Endodermal cell (in vitro differentiated cells): ENCODE measurements around the gene GRIK4. TPM values are rescaled to one million over a fixed set of nuclear protein-coding genes. Genes with fewer than 3 reads are reported as not detected.

Experiments
- DNase-seq: peaks from one replicate; pipeline ENCODE4 v3.0.0-alpha.2; 2017
- H3K27ac ChIP-seq: 2 replicates; pipeline ENCODE4 v1.5.1; 2013; ENCODE audit warnings: mild to moderate bottlenecking, low read depth, low read length, moderate library complexity
- H3K27me3 ChIP-seq: 2 replicates; pipeline ENCODE4 v1.6.1; 2013; ENCODE audit warnings: mild to moderate bottlenecking, low read length, moderate library complexity; ENCODE audit not compliant: insufficient read depth, control insufficient read depth, poor library complexity, severe bottlenecking
- H3K36me3 ChIP-seq: 2 replicates; pipeline ENCODE4 v1.7.0; 2013; ENCODE audit warnings: mild to moderate bottlenecking, low read length, moderate library complexity; ENCODE audit not compliant: control insufficient read depth, insufficient read depth
- H3K4me1 ChIP-seq: one replicate; pipeline ENCODE4 v1.7.0; 2013; ENCODE audit warnings: low read length; ENCODE audit not compliant: control insufficient read depth, insufficient read depth
- H3K4me3 ChIP-seq: 2 replicates; pipeline ENCODE4 v1.5.1; 2013; ENCODE audit warnings: mild to moderate bottlenecking, low read length, moderate library complexity
- H3K9ac ChIP-seq: 2 replicates; pipeline ENCODE4 v1.6.1; 2013; ENCODE audit warnings: mild to moderate bottlenecking, low read length, moderate library complexity; ENCODE audit not compliant: poor library complexity, severe bottlenecking; ENCODE audit errors: extremely low read depth
- H3K9me3 ChIP-seq: 2 replicates; pipeline ENCODE4 v1.6.1; 2013; ENCODE audit warnings: mild to moderate bottlenecking, low read length, moderate library complexity; ENCODE audit not compliant: control insufficient read depth
- H3K27ac Mint-ChIP-seq: 2 replicates; pipeline ENCODE4 v1.8.0; 2020; ENCODE audit warnings: mixed read lengths
- H3K27me3 Mint-ChIP-seq: 2 replicates; pipeline ENCODE4 v1.8.0; 2021; ENCODE audit warnings: mild to moderate bottlenecking, mixed read lengths; ENCODE audit not compliant: insufficient read depth
- H3K36me3 Mint-ChIP-seq: 2 replicates; pipeline ENCODE4 v1.8.0; 2020; ENCODE audit warnings: low read depth, mixed read lengths
- H3K4me1 Mint-ChIP-seq: 2 replicates; pipeline ENCODE4 v1.8.0; 2020; ENCODE audit warnings: mixed read lengths
- H3K4me3 Mint-ChIP-seq: 2 replicates; pipeline ENCODE4 v1.8.0; 2020; ENCODE audit warnings: mild to moderate bottlenecking, moderate library complexity, mixed read lengths
- H3K9me3 Mint-ChIP-seq: 2 replicates; pipeline ENCODE4 v1.8.0; 2020; ENCODE audit warnings: mild to moderate bottlenecking, mixed read lengths
- WGBS, 2 experiments: methylation state at CpG; one replicate each; pipeline versions ENCODE4 v1.1.5 to v1.1.7; 2013; ENCODE audit warnings: missing lambda C conversion rate in 2 of 2, mixed read lengths in 1 of 2; ENCODE audit not compliant: insufficient coverage in 1 of 2, insufficient read length in 1 of 2; 5-methylcytosine and 5-hydroxymethylcytosine counted together
- total RNA-seq, 2 donors: library from RNA; stranded (reverse); fragmentation: NEBNext Ultra II Directional in 1 of 2; extraction: Animal tissue kit (Norgen Biotek cat#: 25700) in 1 of 2; gene quantifications; 2 replicates in 1 of 2; 3 replicates in 1 of 2; pipeline ENCODE4 v1.2.1, GENCODE V29; 2021
- TF ChIP-seq, protein P1 (sequence below): fragments of 200-600 bp; sonication (generic); conservative IDR thresholded peaks from 2 replicates; pipeline ENCODE4 v1.5.0; 2021; ENCODE audit warnings: antibody characterized with exemption, mild to moderate bottlenecking

Gene GRIK4
- total RNA-seq, 2 donors from 2014 or later: 1.7 to 3.5 TPM

DNA sequence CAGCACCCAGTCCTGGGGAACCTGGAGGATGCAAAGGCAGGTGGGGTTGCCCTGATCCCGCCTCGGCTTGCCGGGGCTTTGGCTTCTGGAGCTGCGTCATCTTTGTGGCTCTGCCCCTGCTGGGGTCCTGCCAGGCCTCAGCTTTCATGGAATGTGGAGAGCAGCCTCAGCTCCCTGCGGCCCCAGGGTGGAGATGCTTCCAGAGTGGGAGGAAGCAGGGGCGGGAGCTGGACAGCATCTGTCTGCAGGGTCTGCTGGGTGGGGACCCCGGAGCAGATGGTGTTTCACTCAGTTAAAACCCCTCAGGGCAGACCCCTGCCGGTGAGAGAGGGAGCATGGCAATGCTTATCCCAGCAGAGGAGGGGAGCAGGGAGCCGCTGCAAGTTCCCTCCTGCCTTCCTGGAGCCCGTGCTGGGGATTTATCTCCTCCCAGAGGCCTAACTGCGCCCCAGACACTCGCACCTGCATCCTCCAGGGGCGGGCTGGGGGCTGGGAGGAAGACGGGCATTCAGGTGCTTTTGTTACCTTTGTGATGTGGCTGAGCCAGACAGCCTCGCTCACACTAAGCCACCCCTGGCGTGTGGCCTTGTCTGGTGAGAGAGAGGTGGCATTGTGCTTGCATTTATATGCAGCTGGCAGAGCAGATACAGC is 15.7 kb downstream of the GRIK4 start:
- Histone ChIP-seq H3K9ac (no peak overlapping the region), H3K4me1 (peaks cover 9% of the 10 kb centered on the region), H3K36me3 (no peaks in the 10 kb centered on the region), H3K4me3 (no peak overlapping the region), H3K27me3 (no peaks in the 10 kb centered on the region), H3K27ac (no peak overlapping the region), H3K9me3 (no peaks in the 10 kb centered on the region)
- DNase-seq: peak; percentile 92
- Mint-ChIP-seq H3K9me3 (peaks cover 4% of the 10 kb centered on the region), H3K4me1 (peaks cover 11% of the 10 kb centered on the region), H3K27ac (peak overlapping the region; percentile 44), H3K36me3 (no peaks in the 10 kb centered on the region), H3K4me3 (no peak overlapping the region), H3K27me3 (peaks cover 13% of the 10 kb centered on the region)
- WGBS, 2 experiments: 55 to 61% methylated on average over 6 to 16 of the region's 16 CpGs
- TF ChIP-seq, protein P1, sequence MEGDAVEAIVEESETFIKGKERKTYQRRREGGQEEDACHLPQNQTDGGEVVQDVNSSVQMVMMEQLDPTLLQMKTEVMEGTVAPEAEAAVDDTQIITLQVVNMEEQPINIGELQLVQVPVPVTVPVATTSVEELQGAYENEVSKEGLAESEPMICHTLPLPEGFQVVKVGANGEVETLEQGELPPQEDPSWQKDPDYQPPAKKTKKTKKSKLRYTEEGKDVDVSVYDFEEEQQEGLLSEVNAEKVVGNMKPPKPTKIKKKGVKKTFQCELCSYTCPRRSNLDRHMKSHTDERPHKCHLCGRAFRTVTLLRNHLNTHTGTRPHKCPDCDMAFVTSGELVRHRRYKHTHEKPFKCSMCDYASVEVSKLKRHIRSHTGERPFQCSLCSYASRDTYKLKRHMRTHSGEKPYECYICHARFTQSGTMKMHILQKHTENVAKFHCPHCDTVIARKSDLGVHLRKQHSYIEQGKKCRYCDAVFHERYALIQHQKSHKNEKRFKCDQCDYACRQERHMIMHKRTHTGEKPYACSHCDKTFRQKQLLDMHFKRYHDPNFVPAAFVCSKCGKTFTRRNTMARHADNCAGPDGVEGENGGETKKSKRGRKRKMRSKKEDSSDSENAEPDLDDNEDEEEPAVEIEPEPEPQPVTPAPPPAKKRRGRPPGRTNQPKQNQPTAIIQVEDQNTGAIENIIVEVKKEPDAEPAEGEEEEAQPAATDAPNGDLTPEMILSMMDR: peak; percentile 73

DNA sequence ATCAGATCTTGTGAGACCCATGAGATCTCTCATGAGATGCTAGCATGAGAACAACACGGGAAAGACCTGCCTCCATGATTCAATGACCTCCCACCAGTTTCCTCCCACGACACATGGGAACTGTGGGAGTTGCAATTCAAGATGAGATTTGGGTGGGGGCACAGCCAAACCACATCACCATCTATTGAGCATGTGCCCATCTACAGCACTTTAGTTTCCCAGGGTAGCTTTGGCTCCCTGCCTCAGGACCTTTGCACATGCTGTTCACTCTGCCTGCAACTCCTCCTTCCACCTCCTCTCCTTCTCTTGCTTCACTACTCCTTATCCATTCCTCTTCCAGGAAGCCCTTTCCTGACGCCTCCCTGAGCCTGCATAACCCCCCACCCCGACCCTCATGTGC is 17.2 kb downstream of the GRIK4 start:
- H3K9me3 Mint-ChIP-seq: peaks cover 4% of the 10 kb centered on the region
- H3K4me3 ChIP-seq: no peak overlapping the region
- H3K27me3 Mint-ChIP-seq: peaks cover 7% of the 10 kb centered on the region
- no peaks in the 10 kb centered on the region for H3K27me3 ChIP-seq
- no peak overlapping the region for H3K27ac Mint-ChIP-seq
- H3K27ac ChIP-seq: no peak overlapping the region
- TF ChIP-seq, protein P1: no peak
- 85% methylated on average over 4 of the region's 4 CpGs; no CpG with 5 or more reads in 1 of the 2 experiments for WGBS, 2 experiments
- peaks cover 5% of the 10 kb centered on the region for H3K4me1 ChIP-seq
- no peaks in the 10 kb centered on the region for H3K36me3 ChIP-seq
- no peaks in the 10 kb centered on the region for H3K9me3 ChIP-seq
- DNase-seq: no peak
- H3K36me3 Mint-ChIP-seq: no peaks in the 10 kb centered on the region
- H3K9ac ChIP-seq: no peak overlapping the region
- peaks cover 11% of the 10 kb centered on the region for H3K4me1 Mint-ChIP-seq
- H3K4me3 Mint-ChIP-seq: no peak overlapping the region

DNA sequence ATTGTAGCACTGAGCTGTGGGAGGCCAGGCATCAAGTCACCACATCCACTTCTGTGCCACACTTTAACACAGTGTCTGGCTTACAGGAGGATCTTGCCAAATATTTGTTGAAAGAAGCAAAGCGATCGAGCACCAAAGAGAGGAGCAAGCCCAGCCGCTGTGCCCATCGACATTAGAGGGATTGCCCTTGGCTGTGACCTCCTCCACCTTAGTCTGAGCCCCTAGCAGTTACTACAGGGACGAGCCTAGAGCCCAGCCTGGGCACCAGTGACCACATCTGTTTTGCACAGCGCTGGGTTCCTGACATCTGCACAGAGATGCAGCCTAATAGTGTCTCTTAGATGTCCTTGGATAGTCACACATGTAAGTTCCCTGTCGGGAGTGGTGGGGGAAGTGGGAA is 17.7 kb downstream of the GRIK4 start:
- H3K27me3 ChIP-seq: no peaks in the 10 kb centered on the region
- H3K27ac Mint-ChIP-seq: no peak overlapping the region
- 88 to 89% methylated on average over 5 to 7 of the region's 7 CpGs for WGBS, 2 experiments

More for the DNA sequence above, 17.7 kb downstream of the GRIK4 start:
- Histone ChIP-seq H3K4me1 (peaks cover 5% of the 10 kb centered on the region), H3K27ac (no peak overlapping the region), H3K36me3 (no peaks in the 10 kb centered on the region), H3K9me3 (no peaks in the 10 kb centered on the region), H3K9ac (no peak overlapping the region), H3K4me3 (no peak overlapping the region)
- TF ChIP-seq, protein P1: peak; percentile 34
- no peak for DNase-seq
- Mint-ChIP-seq H3K9me3 (peaks cover 4% of the 10 kb centered on the region), H3K27me3 (peaks cover 7% of the 10 kb centered on the region), H3K36me3 (no peaks in the 10 kb centered on the region), H3K4me3 (no peak overlapping the region), H3K4me1 (peaks cover 11% of the 10 kb centered on the region)
